K562 (cell line): ENCODE measurements around the gene SH2D4B. TPM values are rescaled to one million over a fixed set of nuclear protein-coding genes. Genes with fewer than 3 reads are reported as not detected.
A peak's percentile ranks its signal among the peaks of the same experiment; 100 is the strongest.

Source experiments
- AFF1 ChIP-seq, 2 experiments: fragments of 450-650 bp; IDR thresholded peaks; 2 replicates each; pipeline ENCODE4 v1.6.1; 2018; ENCODE audit warnings: mild to moderate bottlenecking in 2 of 2, low read depth in 1 of 2; ENCODE audit not compliant: partially characterized antibody in 2 of 2
- GTF2B ChIP-seq: IDR thresholded peaks from 2 replicates; pipeline ENCODE4 v1.6.1; 2011; ENCODE audit not compliant: insufficient read length; ENCODE audit errors: extremely low read depth
- JUND ChIP-seq, 2 experiments: IDR thresholded peaks; 2 replicates in 1 of 2; 3 replicates in 1 of 2; pipeline ENCODE4 v1.6.1; 2011; ENCODE audit warnings: borderline replicate concordance in 2 of 2, low read depth in 2 of 2, low read length in 2 of 2, improper control_type of control experiment in 1 of 2, missing biosample characterization in 1 of 2, missing genetic modification characterization in 1 of 2, missing genetic modification reagents in 1 of 2
- PRMT5 ChIP-seq: sonication (generic); formaldehyde crosslinking; IDR thresholded peaks from 2 replicates; pipeline ENCODE4 v1.5.0; 2020; ENCODE audit warnings: missing genetic modification reagents
- RERE ChIP-seq: sonication (generic); formaldehyde crosslinking; IDR thresholded peaks from 2 replicates; pipeline ENCODE4 v1.8.0; 2023; ENCODE audit warnings: missing genetic modification reagents, mild to moderate bottlenecking, borderline replicate concordance
- STAT5B ChIP-seq: fragments of 250-450 bp; sonication (Bioruptor Pico); IDR thresholded peaks from 2 replicates; pipeline ENCODE4 v1.8.0; 2021; ENCODE audit warnings: mild to moderate bottlenecking, inconsistent platforms
- TSHZ1 ChIP-seq: fragments of 250-450 bp; sonication (Bioruptor Pico); IDR thresholded peaks from 2 replicates; pipeline ENCODE4 v1.4.0; 2020; ENCODE audit warnings: mild to moderate bottlenecking, moderate library complexity
- ZBTB2 ChIP-seq: fragments of 450-650 bp; IDR thresholded peaks from 2 replicates; pipeline ENCODE4 v1.6.1; 2016; ENCODE audit warnings: antibody characterized with exemption
- ZC3H8 ChIP-seq: fragments of 450-650 bp; IDR thresholded peaks from 2 replicates; pipeline ENCODE4 v1.6.1; 2017
- ZFPM2 ChIP-seq: fragments of 250-450 bp; sonication (Bioruptor Pico); IDR thresholded peaks from 2 replicates; pipeline ENCODE4 v1.5.1; 2022; ENCODE audit warnings: mild to moderate bottlenecking
- ZNF717 ChIP-seq: fragments of 250-450 bp; sonication (Bioruptor Pico); IDR thresholded peaks from 2 replicates; pipeline ENCODE4 v1.5.0; 2021
- polyA plus RNA-seq, 8 experiments: library from polyadenylated mRNA; depleted of rRNA in 4 of 8; stranded (reverse) in 5 of 8; unstranded in 3 of 8; fragments of >200 nt; fragmentation: Nextera tagmentation in 2 of 8; fragmentation: Illumina TruSeq in 1 of 8; extraction: Ambion mirVana in 2 of 8; extraction: Trizol in 1 of 8; gene quantifications; 2 replicates each; pipeline versions ENCODE4 v1.2.1 to v1.2.3, GENCODE V29; 2011 to 2014; ENCODE audit warnings: inconsistent platforms in 1 of 8, missing spikeins in 1 of 8
- total RNA-seq, 7 experiments: library from RNA; depleted of rRNA in 6 of 7; stranded (reverse); fragments of >200 nt in 6 of 7; fragmentation: Illumina TruSeq in 2 of 7; extraction: Trizol in 2 of 7; gene quantifications; 2 replicates each; pipeline versions ENCODE4 v1.2.1 to v1.2.3, GENCODE V29; 2011 to 2021; ENCODE audit warnings: low replicate concordance in 1 of 7

Gene SH2D4B
- total and polyA plus RNA-seq, 9 of the 15 experiments (the other 6 are each of a cell fraction or from before 2014, with no cell fraction given) = 0.03 to 0.14 (median 0.04) TPM; not detected in 4

- TF ChIP-seq RERE (CRISPR knock-in tag) = no peak
- no peak for TF ChIP-seq ZFPM2 (CRISPR knock-in tag)
- no peak for TF ChIP-seq ZNF717 (CRISPR knock-in tag)
- TF ChIP-seq JUND (IDR thresholded peaks at IDR 0.05; ENCODE audit: borderline replicate concordance, low read depth, low read length) = 0 out of 2 replicates have a peak, but pooled peaks have one; percentile 16
- TF ChIP-seq JUND (tag; IDR thresholded peaks at IDR 0.05; ENCODE audit: borderline replicate concordance, low read depth, low read length) = no peak; the same call in 2 of the 3 replicates
- no peak for TF ChIP-seq STAT5B (CRISPR knock-in tag)
- no peak for TF ChIP-seq ZBTB2
- no peak for TF ChIP-seq PRMT5 (CRISPR knock-in tag)
- no peak for TF ChIP-seq AFF1 (IDR thresholded peaks at IDR 0.05; ENCODE audit: low read depth in 1 of 2, partially characterized antibody in 2 of 2)
- TF ChIP-seq TSHZ1 = no peak
- no peak for TF ChIP-seq ZC3H8
- no peak for TF ChIP-seq GTF2B
Observed at GRCh38 chr10:80664071-80664680, 126.5 kb downstream of the SH2D4B start (continued).
